GM12891 (cell line): ENCODE data around the gene COA7.
A peak's percentile ranks its signal among the peaks of the same experiment; 100 is the strongest.
"Not testable (repeated sequence)": the region's sequence is repeated elsewhere in the genome, so short reads cannot be mapped to it uniquely, and the experiment has no call there.

ENCODE experiments used
- DNase-seq: peaks from one replicate; pipeline ENCODE4 v3.0.0; 2011; ENCODE audit warnings: low spot score; ENCODE audit not compliant: insufficient read length
- FAIRE-seq: peaks from 2 replicates; lab custom pipeline; 2011; peaks lifted over from hg19 to GRCh38; lab: Jason Lieb, UNC
- PAX5 ChIP-seq: IDR thresholded peaks from 2 replicates; pipeline ENCODE4 v1.6.1; 2011; ENCODE audit warnings: low read length, moderate library complexity, mild to moderate bottlenecking; ENCODE audit not compliant: insufficient read depth, severe bottlenecking
- POLR2A ChIP-seq: IDR thresholded peaks from 2 replicates; pipeline ENCODE4 v1.6.1; 2011; ENCODE audit warnings: low read depth, low read length, control low read depth
- POLR2AphosphoS5 ChIP-seq: IDR thresholded peaks from 2 replicates; pipeline ENCODE4 v1.6.1; 2011; ENCODE audit warnings: low read depth, low read length, control low read depth
- POU2F2 ChIP-seq: IDR thresholded peaks from 2 replicates; pipeline ENCODE4 v1.6.1; 2011; ENCODE audit warnings: low read depth, mild to moderate bottlenecking, control low read depth, low read length, moderate library complexity
- SPI1 ChIP-seq: IDR thresholded peaks from 2 replicates; pipeline ENCODE4 v1.6.1; 2011; ENCODE audit warnings: low read depth, low read length, control low read depth
- TAF1 ChIP-seq: IDR thresholded peaks from 2 replicates; pipeline ENCODE4 v1.6.1; 2011; ENCODE audit warnings: low read depth, low read length, control low read depth

Gene COA7

DNA sequence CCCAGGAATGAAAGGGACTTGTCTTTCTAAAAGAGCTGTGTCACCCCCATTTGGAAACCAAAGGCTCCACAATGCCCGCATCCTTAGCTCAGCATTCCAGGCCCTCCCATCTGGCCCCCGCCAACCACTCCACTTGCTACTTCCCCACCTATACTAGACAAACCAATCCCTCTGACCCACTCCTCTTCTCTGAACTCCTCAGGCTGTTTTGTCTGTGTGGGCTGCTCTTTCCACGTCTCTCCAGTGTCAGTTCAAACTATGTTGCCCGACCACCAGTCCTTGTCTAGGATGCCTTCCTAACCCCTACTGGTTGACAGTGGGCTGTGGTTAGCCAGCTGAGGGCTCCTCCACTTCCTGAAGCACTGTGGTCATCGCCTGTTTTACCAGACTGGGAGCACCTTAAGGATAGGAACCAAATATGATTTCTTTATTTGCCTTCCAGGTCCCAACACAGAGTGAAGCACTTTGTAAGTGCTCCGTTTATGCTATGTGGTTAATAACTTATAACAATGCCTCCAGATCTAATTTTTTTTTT lies 8.1 kb upstream of the COA7 start:
- FAIRE-seq (no peak), DNase-seq (no peak)
- TF ChIP-seq PAX5 (no peak), POLR2AphosphoS5 (no peak), TAF1 (no peak), SPI1 (no peak), POLR2A (no peak), POU2F2 (no peak)

- FAIRE-seq (peak; percentile 94), DNase-seq (peak; percentile 69)
- TF ChIP-seq POU2F2, result peak; percentile 8; the same call in 1 of the 2 replicates
- TF ChIP-seq SPI1, result no peak
Observed at GRCh38 chr1:52702886-52703787, 5.0 kb upstream of the COA7 start.

DNA sequence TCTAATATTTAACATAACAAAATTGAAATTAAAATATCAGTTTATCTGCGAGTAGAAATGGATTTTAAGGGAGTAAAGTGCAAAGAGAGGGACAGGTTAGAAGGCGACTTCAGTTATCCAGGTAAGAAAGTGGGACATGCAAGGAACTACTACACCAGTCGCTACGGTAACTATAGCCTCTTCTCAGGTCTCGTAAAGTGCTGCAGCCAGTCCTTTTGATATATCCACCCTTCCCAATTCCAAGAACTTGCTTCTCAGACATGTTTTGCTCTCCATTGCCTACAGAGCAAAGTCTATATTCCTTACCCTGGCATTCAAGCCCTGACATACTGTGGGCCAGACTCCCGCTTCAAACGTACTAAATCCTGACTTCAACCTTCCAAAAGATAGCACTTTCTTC lies 2.5 kb downstream of the COA7 start:
- DNase-seq, result no peak
- TF ChIP-seq TAF1, result no peak
- no peak for TF ChIP-seq POLR2AphosphoS5
- TF ChIP-seq POLR2A, result no peak
- TF ChIP-seq PAX5, result no peak
- no peak for TF ChIP-seq SPI1
- TF ChIP-seq POU2F2, result no peak
- FAIRE-seq, result no peak

GRCh38 chr1:52693843-52694242 lies 4.3 kb downstream of the COA7 start:
- TF ChIP-seq POU2F2 (no peak), POLR2A (no peak), TAF1 (no peak), SPI1 (peak; percentile 67), PAX5 (no peak), POLR2AphosphoS5 (no peak)
- DNase-seq (no peak), FAIRE-seq (no peak)

DNA sequence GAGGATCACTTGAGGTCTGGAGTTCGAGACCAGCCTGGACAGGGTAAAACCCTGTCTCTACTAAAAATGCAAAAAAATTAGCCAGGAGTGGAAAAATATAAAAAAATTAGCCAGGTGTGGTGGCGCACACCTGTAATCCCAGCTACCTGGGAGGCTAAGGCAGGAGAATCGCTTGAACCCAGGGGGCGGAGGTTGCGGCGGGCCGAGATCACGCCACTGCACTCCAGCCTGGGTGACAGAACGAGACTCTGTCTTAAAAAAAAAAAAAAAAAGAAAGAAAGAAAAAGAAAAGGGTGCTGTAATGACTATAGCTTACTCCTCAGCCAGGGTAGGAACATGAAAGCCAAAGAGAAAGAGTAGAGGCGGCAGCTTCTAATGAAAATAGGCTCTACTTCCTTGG lies 4.8 kb downstream of the COA7 start:
- not testable (repeated sequence) for DNase-seq, FAIRE-seq

GRCh38 chr1:52692697-52693096 lies 5.5 kb downstream of the COA7 start:
- DNase-seq, result no peak
- TF ChIP-seq TAF1, result no peak
- no peak for TF ChIP-seq POLR2AphosphoS5
- no peak for TF ChIP-seq POU2F2
- TF ChIP-seq SPI1, result no peak
- TF ChIP-seq PAX5, result no peak
- TF ChIP-seq POLR2A, result no peak
- no peak for FAIRE-seq

- DNase-seq (no peak), FAIRE-seq (no peak)
- no peak for TF ChIP-seq POU2F2
Observed at GRCh38 chr1:52691821-52692220, 6.3 kb downstream of the COA7 start.

GRCh38 chr1:52686830-52687229 lies 11.3 kb downstream of the COA7 start:
- FAIRE-seq (no peak), DNase-seq (no peak)
- no peak for TF ChIP-seq TAF1
- TF ChIP-seq POLR2A, result no peak

GRCh38 chr1:52686261-52686751 lies 11.8 kb downstream of the COA7 start:
- FAIRE-seq (peak; percentile 71), DNase-seq (peak; percentile 35)
- TF ChIP-seq SPI1, result peak; percentile 26; the same call in 1 of the 2 replicates

DNA sequence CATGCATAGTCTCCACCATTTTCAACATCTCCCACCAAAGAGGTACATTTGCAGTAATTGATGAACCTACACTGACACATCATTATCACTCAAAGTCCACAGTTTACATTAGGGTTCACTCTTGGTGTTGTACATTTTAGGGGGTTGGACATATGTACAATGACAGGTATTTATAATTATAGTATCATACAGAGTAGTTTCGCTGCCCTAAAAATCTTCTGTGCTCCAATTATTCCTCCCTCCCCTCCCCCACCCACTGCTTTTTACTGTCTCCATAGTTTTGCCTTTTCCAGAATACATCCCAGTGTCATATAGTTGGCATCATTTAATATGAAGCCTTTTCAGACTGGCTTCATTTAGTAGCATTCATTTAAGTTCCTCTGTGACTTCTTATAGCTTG lies 13.6 kb downstream of the COA7 start:
- DNase-seq (no peak), FAIRE-seq (no peak)

More for the DNA sequence above, 13.6 kb downstream of the COA7 start:
- TF ChIP-seq POU2F2, result no peak
- TF ChIP-seq SPI1, result no peak
- TF ChIP-seq PAX5, result no peak
- no peak for TF ChIP-seq POLR2AphosphoS5
- no peak for TF ChIP-seq POLR2A
- no peak for TF ChIP-seq TAF1
